GM12891 (cell line): ENCODE results near the gene CACNG4.

Experiments
- DNase-seq: peaks from one replicate; pipeline ENCODE4 v3.0.0; 2011; ENCODE audit warnings: low spot score; ENCODE audit not compliant: insufficient read length
- FAIRE-seq: peaks from 2 replicates; lab custom pipeline; 2011; peaks lifted over from hg19 to GRCh38; lab: Jason Lieb, UNC
- PAX5 ChIP-seq: IDR thresholded peaks from 2 replicates; pipeline ENCODE4 v1.6.1; 2011; ENCODE audit warnings: low read length, moderate library complexity, mild to moderate bottlenecking; ENCODE audit not compliant: insufficient read depth, severe bottlenecking
- POLR2A ChIP-seq: IDR thresholded peaks from 2 replicates; pipeline ENCODE4 v1.6.1; 2011; ENCODE audit warnings: low read depth, low read length, control low read depth
- POLR2AphosphoS5 ChIP-seq: IDR thresholded peaks from 2 replicates; pipeline ENCODE4 v1.6.1; 2011; ENCODE audit warnings: low read depth, low read length, control low read depth
- POU2F2 ChIP-seq: IDR thresholded peaks from 2 replicates; pipeline ENCODE4 v1.6.1; 2011; ENCODE audit warnings: low read depth, mild to moderate bottlenecking, control low read depth, low read length, moderate library complexity
- SPI1 ChIP-seq: IDR thresholded peaks from 2 replicates; pipeline ENCODE4 v1.6.1; 2011; ENCODE audit warnings: low read depth, low read length, control low read depth
- TAF1 ChIP-seq: IDR thresholded peaks from 2 replicates; pipeline ENCODE4 v1.6.1; 2011; ENCODE audit warnings: low read depth, low read length, control low read depth

Gene CACNG4

GRCh38 chr17:67063141-67063540 is 98.6 kb downstream of the CACNG4 start:
- FAIRE-seq (no peak), DNase-seq (no peak)
- TF ChIP-seq POLR2A, result no peak
- no peak for TF ChIP-seq POU2F2
- no peak for TF ChIP-seq POLR2AphosphoS5
- TF ChIP-seq SPI1, result no peak
- no peak for TF ChIP-seq PAX5

- TF ChIP-seq TAF1 (no peak), PAX5 (no peak), POLR2A (no peak), SPI1 (no peak), POLR2AphosphoS5 (no peak), POU2F2 (no peak)
- DNase-seq (no peak), FAIRE-seq (no peak)
Measured at GRCh38 chr17:67066717-67067116, 102.2 kb downstream of the CACNG4 start.

GRCh38 chr17:67067571-67068482 is 103.3 kb downstream of the CACNG4 start:
- DNase-seq, result no peak
- TF ChIP-seq POLR2A, result no peak
- no peak for TF ChIP-seq POLR2AphosphoS5
- TF ChIP-seq POU2F2, result no peak
- TF ChIP-seq TAF1, result no peak
- no peak for TF ChIP-seq PAX5
- TF ChIP-seq SPI1, result no peak
- FAIRE-seq, result no peak

GRCh38 chr17:67068999-67069398 is 104.5 kb downstream of the CACNG4 start:
- DNase-seq (no peak), FAIRE-seq (no peak)
- TF ChIP-seq POLR2AphosphoS5, result 0 out of 2 replicates have a peak, but pooled peaks have one; percentile 1
- no peak for TF ChIP-seq TAF1

- DNase-seq (no peak), FAIRE-seq (no peak)
- TF ChIP-seq POU2F2 (no peak), POLR2AphosphoS5 (no peak), PAX5 (no peak), SPI1 (no peak), TAF1 (no peak), POLR2A (no peak)
Measured at GRCh38 chr17:67069603-67070136, 105.2 kb downstream of the CACNG4 start.

GRCh38 chr17:67071595-67071994 is 107.1 kb downstream of the CACNG4 start:
- DNase-seq (no peak), FAIRE-seq (no peak)
- TF ChIP-seq TAF1 (no peak), PAX5 (no peak), POLR2AphosphoS5 (no peak), POU2F2 (no peak), SPI1 (no peak), POLR2A (no peak)

GRCh38 chr17:67072885-67073284 is 108.4 kb downstream of the CACNG4 start:
- DNase-seq (no peak), FAIRE-seq (no peak)
- no peak for TF ChIP-seq POLR2AphosphoS5
- no peak for TF ChIP-seq TAF1
- no peak for TF ChIP-seq SPI1
- no peak for TF ChIP-seq POU2F2
- TF ChIP-seq POLR2A, result no peak
- no peak for TF ChIP-seq PAX5

GRCh38 chr17:67074781-67075180 is 110.3 kb downstream of the CACNG4 start:
- DNase-seq (no peak), FAIRE-seq (no peak)
- TF ChIP-seq POLR2A, result no peak
- no peak for TF ChIP-seq TAF1
- TF ChIP-seq SPI1, result no peak
- no peak for TF ChIP-seq POLR2AphosphoS5
- no peak for TF ChIP-seq PAX5
- no peak for TF ChIP-seq POU2F2

- DNase-seq, result no peak
- TF ChIP-seq SPI1 (no peak), POLR2AphosphoS5 (no peak), TAF1 (no peak), POLR2A (no peak), PAX5 (no peak), POU2F2 (no peak)
- no peak for FAIRE-seq
Measured at GRCh38 chr17:67076290-67076689, 111.8 kb downstream of the CACNG4 start.

GRCh38 chr17:67078292-67078691 is 113.8 kb downstream of the CACNG4 start:
- no peak for TF ChIP-seq POLR2AphosphoS5
- no peak for TF ChIP-seq POLR2A
- no peak for TF ChIP-seq TAF1
- TF ChIP-seq PAX5, result no peak
- TF ChIP-seq SPI1, result no peak
- no peak for TF ChIP-seq POU2F2
- DNase-seq (no peak), FAIRE-seq (no peak)
